CD4-positive, alpha-beta T cell treated with Interleukin-12 subunit alpha and Interleukin-12 subunit beta, for 1 hour (primary cell): Measurements from ENCODE around the gene ATP5F1E.

ENCODE experiments used
- DNase-seq: peaks from one replicate; pipeline ENCODE4 v3.0.0-alpha.2; 2020

ATP5F1E gene

DNA sequence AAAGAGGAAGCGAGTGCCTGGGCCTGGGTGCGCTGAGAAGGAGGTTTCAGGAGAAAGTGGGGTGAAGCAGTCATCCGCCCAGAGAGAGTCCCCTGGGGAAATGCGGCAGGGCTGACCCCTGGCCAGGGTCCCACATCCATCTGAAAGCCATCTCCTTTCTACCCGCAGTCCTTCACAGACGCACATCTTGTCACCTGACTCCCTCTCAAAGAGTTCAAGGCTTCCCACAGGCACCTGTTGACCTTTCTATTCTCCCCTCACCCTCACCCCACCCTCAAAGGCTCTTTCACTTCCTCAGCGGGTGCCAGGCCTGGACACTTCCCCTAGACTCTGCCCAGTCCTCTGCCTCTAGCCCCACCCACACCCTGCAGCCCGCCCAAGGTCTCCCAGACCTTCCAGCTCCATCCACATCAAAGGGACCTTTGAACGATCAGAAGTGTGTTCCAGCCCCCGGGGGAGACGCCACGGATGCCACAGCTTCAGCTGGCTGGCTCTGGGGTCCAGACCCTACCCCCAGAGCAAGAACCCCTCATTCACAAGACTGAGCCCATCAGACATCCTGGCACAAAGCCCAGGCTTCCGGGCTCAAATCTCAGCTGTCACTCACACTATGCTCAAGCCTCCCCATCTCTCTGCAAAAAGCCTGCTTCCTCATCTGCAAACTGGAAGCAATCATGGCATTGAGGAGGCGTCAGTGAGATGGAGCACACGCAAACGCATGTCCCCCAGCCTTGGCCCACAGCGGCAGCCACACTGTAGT is 27.2 kb downstream of the ATP5F1E start:
- DNase-seq, result peak; percentile 50

DNA sequence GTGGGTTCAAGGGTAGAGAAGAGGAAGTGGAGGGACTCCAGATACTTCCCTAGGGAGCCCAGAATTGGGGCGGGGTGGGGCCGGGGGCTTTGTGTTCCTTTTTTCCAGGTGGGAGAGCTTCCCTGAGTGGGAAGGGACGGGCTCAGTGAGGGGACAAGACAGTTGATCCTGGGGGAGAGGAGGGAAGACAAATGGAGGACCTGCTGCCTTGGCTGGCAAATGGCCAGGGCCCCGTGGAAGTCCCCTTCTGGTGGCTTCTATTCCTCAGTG is 27.7 kb downstream of the ATP5F1E start:
- DNase-seq, result peak; percentile 64

DNA sequence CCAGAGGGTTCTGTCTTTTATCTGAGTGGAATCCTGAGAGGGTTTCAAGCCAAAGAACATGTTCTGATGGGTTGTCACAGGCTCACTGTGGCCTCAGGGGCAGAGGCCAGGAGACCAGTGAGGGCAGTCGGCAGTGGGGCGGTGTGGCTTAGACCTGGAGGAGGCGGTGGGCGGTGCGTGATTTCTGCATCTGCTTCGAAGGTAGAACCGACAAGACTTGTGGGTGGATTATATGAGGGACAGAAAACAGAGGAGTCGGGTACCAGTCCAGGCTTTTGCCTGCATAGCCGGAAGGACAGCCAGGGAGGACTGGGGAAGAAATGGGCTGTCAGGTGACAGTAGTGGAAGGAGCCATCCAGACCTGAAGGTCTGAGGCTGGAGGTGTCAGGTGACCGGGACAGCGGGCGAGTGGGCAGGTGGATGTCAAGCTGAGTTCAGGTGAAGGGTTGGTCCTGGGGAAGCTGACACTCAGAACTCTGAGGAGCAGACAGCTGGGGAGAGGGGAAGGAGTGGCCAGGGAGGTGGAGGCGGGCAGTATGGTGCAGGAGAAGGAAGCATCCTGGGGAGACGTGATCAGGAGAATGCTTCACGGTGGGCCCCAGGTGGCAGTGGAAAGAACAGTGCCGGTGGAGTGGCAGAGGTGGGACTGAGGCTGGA is 28.2 kb downstream of the ATP5F1E start:
- no peak for DNase-seq

DNA sequence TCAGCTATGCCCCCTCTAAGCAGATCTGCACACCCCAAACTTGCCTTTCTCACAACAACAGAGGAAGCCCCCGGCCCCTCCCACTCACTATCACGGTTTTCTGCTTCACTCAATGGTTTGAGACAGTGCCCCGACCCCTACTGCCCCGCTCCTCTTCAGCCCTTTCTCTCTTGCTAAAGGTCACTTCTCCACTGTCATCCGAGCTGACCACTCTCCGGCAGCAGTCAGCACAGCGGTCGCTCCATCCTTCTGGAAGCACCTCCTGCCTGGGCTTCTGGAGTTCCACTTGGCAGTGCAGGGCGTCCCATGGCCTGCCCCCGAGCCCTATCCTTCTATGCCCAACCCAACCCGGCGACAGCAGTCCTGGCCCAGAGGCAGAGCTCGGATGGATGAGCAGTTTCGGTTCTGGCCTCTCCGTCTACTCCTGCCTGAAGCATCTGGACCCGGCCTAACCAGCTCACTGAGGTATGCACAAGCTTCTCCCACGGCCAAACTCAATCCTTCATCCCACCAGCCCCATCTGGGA is 29.2 kb downstream of the ATP5F1E start:
- DNase-seq, result no peak

DNA sequence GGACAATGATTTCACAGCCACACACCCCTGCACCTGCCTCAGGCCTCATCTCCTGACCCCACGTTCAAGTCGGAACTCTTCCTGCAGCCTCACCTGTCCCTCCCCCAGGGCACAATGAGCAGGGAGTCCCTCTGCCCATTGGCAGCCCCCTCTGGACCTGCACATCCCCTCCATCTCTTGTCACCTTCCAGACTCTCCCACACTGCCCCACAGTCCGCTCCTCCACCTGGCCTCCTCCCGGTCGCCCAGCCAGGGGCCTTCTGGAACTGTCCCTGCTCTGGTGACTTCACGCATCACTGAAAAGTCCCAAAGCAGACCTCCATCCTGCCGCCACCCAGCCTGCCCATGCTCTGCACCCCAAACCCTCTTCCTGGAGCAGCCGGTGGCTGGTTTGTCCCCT is 29.7 kb downstream of the ATP5F1E start:
- no peak for DNase-seq

DNA sequence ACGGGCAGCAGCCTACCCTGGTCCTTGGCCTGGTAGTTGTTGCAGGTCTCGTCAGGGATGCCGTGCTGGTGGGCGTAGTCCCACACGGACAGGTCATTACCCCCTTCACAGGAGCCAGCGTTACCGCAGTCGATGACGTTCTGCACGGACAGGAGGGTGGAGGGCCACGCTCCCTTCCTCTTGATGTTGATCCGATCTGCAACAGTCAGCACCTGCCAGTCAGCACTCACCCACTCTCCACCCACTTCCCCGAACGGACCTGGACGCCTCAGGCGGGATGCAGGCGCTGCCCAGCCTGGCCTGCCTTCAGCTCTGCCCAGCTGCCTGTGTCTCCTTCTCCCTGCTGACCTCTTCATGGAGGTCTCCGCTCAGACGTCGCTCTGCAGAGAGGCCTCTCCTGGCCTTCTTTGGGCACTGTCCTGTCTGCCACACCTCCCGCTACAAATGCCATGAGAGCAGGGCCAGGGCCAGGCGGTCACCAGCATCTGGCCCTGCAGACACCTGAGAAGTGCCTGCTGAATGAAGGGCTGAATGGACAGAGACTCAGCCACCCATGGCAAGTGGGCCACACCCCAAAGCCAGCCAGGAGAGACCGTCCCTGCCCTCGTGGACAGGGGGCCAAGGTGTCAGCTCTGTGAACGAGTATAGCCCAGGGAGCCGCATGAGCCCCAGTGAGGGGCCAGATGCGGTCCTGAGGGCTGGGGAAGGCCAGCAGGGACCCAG is 30.5 kb downstream of the ATP5F1E start:
- no peak for DNase-seq

DNA sequence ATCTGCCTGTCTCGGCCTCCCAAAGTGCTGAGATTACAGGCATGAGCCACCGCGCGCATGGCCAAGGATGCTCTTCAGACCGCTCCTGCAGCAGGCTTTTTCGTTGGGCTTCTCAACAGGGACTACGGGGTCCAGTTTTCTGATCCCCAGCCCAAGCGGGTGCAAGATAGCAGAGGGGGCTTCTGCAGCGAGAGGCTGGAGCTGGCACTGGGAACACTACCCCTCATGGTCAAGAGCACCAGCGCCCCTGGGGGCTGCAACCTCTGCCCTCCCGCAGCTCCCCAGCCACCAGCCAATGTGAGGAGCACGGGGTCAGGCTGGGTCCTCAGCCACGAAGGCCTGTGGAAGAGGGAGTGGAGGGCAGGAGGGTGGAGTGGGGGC is 31.1 kb downstream of the ATP5F1E start:
- no peak for DNase-seq

DNA sequence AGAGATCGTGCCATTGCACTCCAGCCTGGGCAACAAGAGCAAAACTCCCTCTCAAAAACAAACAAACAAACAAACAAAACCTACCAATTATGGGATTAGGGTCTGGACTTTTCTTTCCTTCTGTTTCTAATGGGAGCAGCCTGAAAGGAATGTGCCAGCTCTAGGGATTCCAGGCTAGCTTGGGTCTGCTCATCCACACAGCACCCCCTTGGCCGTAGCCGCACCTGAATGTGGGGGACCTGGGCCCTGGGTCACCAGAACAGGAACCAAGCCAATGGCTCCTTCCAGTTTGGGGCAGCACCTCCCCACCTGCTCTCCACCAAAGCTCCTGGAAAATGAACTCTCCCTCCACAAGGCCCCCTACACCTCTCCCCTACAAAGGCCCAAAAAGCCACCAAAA is 31.8 kb downstream of the ATP5F1E start:
- DNase-seq, result no peak

DNA sequence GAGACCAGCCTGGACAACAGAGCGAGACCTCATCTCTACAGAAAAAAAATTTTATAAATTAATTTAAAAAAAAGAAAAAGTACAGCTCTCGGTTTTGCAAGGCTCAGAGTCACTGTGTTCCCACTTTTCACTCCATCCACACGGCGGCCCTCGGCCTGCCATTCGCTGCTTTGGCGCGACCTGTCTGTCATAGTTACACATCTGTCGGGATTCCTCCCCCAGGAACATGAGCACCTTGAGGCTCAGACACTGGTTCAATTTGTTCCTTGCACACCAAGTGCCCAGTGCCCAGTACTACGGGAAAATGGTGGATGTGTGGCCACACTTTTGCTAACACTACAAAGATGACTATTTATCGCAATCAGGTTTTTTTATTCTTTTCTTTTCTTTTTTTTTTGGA is 33.5 kb downstream of the ATP5F1E start:
- DNase-seq, result no peak

DNA sequence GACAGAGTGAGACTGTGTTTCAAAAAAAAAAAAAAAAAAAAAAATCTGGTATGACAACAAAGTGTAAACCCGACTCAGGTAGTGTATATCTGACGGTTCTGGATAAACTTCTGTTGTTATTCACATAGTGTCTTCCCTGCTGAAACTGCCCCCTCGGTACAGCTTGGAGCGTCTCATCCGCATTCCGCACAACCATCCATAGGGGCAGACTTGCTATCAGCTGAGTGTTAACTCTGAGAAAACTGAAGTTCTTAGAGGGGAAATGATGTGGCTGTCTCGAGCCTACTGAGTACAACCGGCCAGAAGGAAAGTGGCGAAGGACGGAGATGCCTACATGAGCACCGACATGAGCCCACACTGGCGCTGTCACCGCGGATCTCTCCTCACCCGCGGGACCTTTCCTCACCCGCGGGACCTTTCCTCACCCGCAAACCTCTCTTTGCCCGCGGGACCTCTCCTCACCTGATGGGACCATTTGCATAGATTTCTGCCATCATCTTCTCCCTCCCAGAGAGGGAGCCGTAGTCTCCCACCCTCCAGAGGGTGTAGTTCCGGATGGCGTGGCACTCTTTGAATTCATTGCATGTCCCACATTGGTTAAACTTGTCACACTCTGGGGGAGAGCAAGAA is 34.9 kb downstream of the ATP5F1E start:
- no peak for DNase-seq

DNA sequence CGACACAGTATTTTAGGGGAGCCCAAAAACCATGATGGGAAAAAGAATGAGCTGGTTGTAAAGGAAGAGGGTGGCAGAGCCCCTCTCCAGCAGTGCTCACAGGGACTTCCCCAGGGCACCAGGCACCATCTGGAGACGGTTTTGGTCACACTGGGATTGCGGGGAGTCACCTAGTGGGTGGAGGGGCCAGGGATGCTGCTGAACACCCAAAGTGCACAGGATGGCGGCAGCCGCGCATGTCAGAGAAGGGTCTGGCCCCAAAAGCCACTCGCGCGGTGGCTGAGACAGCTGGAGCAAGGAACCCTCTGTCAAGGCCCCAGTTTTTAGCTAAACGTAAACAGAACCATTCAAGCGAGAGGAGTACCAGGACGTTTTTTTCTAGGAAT is 35.9 kb downstream of the ATP5F1E start:
- no peak for DNase-seq

DNA sequence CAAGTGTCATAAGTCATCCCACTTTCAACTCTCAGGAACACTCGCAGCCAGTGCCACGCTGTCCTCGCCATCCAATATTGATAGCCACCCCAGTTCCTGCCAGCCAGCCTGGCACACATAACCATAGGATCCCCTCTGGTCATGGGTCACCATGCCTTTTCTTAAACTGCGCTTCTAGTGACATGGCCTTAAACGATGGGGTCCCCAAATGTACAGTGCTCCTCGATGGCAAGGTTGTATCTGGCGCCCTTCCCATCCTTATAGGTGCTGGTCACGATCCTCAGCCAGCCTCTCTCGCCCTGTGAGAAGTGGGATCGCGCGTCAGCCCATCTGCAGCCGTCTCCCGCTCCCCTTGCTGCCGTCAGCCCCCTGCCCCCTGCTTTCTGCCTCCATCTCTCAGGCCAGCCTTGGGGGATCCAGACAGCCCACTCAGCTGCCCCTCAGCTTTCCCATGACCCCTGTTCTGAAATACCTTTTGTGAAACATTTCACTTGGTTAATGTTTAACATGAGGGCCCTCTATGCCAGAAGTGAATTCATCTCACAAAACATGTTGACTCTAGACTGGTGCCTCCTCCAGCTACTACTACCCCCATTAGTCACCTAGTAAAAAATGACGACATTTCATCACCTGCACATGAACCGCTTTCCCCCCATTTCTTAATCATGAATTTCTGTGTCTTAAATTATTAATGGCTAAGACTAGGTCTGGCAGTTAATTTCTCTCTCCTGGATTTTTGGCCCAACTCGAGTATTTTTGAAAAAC is 36.5 kb downstream of the ATP5F1E start:
- DNase-seq, result no peak

DNA sequence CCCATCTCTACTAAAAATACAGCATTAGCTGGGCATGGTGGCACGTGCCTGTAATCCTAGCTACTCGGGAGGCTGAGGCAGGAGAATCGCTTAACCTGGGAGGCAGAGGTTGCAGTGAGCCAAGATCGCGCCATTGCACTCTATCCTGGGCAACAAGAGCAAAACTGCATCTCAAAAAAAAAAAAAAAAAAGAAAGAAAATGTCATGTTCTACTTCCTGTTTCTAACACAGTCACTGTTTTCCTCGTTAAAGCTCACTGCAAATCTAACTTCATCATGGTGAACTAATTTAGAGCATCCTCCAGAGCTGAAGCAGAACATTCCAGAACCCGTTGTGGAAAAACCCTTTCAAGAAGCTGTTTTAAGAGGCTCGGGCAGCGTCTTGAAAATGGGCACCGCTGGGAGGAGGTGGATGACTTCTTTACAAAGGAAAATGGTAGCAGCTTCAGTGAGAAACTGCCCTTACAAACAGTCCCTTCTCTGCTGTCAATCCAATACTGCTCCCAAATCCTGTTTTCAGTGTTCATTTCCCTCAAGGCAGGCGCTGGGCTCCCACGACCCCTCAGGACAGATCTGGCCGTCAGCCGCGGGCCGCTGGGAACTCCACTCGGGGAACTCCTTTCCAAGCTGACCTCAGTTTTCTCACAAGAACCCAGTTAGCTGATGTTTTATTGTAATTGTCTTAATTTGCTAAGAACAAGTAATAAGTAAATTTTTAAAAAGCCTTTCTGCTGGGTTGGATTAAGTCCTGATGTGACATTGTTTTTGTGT is 37.6 kb downstream of the ATP5F1E start:
- no peak for DNase-seq

DNA sequence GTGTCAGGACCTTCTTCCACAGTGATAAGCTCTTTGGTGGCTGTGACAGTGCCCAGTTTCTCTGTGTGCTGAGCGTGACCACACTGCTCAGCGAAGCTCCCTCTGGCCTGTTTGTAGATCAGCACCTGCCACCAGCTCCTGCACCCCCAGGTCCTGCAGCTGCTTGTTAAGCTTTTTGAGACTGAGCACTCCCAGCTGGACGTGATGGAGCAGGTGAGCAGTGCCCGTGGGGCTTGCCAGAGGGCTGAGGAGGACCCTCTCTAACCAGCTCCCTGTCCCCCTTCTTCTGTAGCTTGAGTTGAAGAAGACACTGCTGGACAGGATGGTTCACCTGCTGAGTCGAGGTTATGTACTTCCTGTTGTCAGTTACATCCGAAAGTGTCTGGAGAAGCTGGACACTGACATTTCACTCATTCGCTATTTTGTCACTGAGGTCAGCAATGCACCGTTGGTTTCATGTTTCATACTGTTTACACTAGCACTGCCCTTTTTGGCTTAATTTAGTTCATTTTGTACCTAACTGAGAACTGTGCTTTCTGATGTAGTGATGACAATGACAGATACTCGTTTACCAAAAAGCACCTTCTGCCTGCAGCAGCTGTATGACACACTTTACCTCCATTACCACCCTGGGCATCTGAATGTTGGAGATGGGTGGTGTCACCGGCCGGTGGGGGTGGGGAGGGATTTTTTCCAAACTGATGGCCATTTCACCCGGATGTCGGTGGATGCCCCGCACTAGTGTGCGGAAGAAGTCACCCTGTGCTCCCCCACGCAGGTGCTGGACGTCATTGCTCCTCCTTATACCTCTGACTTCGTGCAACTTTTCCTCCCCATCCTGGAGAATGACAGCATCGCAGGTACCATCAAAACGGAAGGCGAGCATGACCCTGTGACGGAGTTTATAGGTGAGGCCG is 38.5 kb downstream of the ATP5F1E start:
- DNase-seq, result no peak

DNA sequence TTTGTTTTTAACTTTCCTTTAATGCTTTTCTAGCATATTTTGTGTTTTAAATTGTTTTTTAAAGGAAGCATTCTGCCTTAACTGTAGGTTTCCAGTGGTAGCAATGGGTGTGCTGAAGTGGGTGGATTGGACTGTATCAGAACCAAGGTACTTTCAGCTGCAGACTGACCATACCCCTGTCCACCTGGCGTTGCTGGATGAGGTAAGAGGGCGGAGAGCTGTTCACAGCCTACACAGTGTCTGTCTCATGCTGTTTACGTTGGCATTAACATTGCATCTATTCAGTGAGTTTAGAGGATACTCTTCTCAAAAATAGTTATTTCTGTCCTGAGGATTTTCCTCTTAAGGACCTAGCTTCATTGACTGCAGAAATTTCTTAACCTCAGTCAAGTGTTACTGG is 39.2 kb downstream of the ATP5F1E start:
- DNase-seq, result no peak

DNA sequence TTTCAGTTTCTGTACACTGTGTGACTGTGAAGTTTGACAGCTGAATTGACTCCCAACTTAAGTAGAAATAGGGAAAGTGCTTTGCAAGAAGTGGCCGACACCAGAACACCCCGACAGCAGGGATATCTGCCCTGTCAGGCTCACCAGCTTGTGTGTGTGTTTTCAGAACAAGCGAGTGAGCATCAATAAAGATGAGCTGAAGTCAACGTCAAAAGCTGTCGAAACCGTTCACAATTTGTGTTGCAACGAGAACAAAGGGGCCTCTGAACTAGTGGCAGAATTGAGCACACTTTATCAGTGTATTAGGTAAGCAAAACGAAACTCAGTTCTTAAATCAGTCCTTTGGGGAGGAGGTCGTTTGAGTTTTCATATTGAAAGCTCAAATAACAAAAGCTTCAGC is 40.4 kb downstream of the ATP5F1E start:
- DNase-seq, result no peak

DNA sequence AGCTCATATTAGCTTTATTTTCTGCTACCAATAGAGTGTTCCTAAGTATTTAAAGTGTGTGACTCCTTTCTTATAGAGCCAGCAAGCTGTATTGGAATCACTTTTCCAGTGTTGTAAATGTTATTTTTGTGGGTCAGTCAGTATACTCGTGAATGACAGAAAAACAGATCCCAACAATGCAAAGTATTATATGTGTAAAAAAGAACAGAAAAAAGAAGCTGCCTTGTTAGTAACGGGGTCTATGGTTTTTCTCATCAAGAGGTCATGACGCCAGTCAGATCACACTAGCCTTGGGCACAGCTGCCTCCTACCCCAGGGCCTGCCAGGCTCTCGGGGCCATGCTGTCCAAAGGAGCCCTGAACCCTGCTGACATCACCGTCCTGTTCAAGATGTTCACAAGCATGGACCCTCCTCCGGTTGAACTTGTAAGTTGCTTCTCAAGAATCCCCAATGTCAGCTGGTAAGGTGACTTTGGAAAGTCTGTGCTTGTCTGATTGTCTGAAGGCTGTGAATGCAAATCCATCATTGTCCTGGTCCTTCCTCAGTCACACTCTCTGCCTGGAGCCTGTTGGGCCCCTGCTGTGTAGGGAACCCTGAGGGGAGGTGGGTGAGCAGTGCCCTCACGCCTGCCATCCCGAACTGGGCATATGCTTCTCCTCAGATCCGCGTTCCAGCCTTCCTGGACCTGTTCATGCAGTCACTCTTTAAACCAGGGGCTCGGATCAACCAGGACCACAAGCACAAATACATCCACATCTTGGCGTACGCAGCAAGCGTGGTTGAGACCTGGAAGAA is 41.3 kb downstream of the ATP5F1E start:
- DNase-seq, result no peak

DNA sequence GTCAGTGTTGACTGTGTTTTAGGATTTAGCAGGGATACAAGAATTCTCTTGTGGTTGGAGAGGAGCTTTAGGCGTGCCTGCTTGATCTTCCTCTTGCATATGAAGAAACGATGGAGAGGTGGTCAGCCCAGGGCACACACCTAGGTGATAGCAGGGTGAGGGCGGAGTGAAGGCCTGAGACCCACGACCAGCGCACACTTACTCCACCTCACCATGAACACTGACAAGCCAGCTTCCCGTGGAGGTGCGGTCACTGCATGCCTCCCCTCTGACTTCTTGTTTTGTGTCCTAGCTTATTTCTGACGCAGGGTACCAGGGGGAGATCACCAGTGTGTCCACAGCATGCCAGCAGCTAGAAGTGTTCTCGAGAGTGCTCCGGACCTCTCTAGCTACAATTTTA is 42.9 kb downstream of the ATP5F1E start:
- DNase-seq, result no peak

DNA sequence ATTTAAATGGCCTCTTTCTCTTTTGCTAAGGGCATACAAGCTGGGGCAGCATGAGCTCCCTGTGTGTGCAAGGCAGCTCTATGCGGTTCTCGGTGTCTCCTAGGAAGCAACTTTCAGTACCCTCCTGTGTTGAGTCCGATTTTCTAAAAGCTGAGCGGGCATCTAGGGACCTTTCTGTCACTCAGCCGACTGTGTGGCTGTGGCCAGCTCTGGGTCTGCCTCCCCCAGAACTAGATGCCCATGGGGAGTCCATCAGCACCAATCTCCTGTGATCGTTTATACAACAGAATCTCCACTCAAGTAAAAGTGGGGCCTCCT is 43.6 kb downstream of the ATP5F1E start:
- DNase-seq, result no peak

DNA sequence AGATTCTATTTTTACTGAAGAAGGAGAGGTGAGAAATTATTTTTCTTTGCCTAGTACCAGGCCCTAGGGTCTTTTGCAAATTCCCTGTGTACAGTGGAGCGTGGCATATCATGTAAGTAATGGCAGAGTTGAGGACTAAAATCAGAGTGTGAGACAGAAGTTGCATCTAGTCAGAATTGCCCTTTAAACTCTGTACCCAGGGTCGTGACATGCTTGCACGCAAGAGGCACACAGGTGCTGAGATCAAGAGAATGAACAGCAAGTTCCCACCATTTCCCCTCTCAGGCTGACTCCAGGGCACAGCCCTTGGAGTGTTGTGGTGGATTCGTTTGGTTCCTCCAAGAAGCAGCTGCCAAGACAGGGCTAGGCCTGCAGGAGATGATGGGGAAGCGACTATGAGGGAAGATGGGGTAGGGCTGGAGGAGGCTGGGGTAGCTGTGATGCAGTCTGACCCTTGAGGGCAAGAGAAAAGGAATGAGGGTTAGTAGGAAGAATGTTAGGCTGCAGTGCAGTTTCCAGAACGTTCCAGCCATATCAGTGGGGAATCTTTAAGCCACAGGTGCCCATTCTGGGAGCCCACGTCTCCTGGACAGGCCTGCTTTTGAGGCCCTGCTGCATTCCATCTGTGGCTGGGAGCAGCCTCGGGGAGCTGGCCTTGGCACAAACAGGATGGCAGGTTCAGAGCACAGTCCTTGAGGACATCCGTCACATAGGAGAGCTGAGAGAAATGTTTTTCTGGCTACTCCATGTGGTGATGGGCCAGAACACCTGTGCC is 44.2 kb downstream of the ATP5F1E start:
- no peak for DNase-seq
